ENCODE results near the gene KIAA0232.

DNA sequence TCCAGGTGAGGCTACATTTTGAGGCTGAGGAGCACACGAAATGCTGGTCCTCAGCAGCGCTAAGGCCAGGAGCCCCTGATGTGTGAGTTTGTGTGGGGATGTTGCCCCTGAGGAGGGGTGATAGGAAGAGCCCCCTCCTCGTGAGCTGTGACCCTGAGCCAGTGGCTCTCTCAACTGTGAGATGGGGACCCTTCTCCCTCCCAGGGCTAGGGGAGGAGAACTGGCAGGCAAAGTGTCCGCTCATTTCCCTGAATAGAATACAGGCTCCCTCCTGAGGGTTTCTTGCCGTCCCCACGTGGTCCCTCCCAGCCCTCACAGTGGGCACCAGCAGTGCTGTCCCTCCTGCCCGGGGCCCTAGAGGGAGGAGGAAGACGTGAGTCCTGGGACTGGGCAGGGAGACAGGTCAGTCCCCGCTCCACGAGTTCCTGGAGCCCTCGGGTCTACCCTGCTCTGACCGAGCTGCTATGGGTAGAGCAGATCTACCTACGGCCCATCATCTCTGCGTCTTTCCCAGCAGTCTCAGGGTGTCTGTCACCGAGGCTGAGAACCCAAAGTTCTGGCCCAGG is 106.1 kb downstream of the KIAA0232 start:
- no peak for TF ChIP-seq EZH2 (IDR thresholded peaks at IDR 0.05; ENCODE audit: low read length, unreplicated experiment)
- TF ChIP-seq, protein P1, sequence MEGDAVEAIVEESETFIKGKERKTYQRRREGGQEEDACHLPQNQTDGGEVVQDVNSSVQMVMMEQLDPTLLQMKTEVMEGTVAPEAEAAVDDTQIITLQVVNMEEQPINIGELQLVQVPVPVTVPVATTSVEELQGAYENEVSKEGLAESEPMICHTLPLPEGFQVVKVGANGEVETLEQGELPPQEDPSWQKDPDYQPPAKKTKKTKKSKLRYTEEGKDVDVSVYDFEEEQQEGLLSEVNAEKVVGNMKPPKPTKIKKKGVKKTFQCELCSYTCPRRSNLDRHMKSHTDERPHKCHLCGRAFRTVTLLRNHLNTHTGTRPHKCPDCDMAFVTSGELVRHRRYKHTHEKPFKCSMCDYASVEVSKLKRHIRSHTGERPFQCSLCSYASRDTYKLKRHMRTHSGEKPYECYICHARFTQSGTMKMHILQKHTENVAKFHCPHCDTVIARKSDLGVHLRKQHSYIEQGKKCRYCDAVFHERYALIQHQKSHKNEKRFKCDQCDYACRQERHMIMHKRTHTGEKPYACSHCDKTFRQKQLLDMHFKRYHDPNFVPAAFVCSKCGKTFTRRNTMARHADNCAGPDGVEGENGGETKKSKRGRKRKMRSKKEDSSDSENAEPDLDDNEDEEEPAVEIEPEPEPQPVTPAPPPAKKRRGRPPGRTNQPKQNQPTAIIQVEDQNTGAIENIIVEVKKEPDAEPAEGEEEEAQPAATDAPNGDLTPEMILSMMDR (conservative IDR thresholded peaks at IDR 0.05; ENCODE audit: low read depth, low read length), result no peak
